Measurements from ENCODE around the gene NDUFS8. TPM values are rescaled to one million over a fixed set of nuclear protein-coding genes. Genes with fewer than 3 reads are reported as not detected.

Gene NDUFS8
- polyA plus RNA-seq, 3 donors: 62.9 to 141 (median 114) TPM

GRCh38 chr11:68015467-68015866, 15.0 kb upstream of the NDUFS8 start:
- Histone ChIP-seq H3K4me2 (replicated peaks; ENCODE audit: extremely low read depth, low read length, poor library complexity, severe bottlenecking) (no peak overlapping the region), H3K9ac (ENCODE audit: insufficient read depth, low read length, poor library complexity, severe bottlenecking) (no peak overlapping the region), H3K36me3 (replicated peaks in 1 of 2; ENCODE audit: control insufficient read depth in 1 of 2, insufficient read depth in 2 of 2, low read length in 2 of 2) (peaks cover 31 to 57% of the 10 kb centered on the region in 2 donors), H3K79me2 (ENCODE audit: insufficient read depth, low read length) (peaks cover 52% of the 10 kb centered on the region), H3K4me3 (replicated peaks in 1 of 3; ENCODE audit: low read depth in 2 of 3, low read length in 3 of 3) (no peak overlapping the region), H3K4me1 (ENCODE audit: control insufficient read depth in 1 of 2, insufficient read depth in 2 of 2, low read length in 2 of 2) (peaks cover 45 to 48% of the 10 kb centered on the region in 2 donors), H3K27ac (ENCODE audit: low read depth in 1 of 2, low read length in 2 of 2) (no peak overlapping the region), H3K27me3 (ENCODE audit: control insufficient read depth in 2 of 2, insufficient read depth in 2 of 2, low read length in 2 of 2) (no peaks in the 10 kb centered on the region), H3K9me3 (replicated peaks in 1 of 2; ENCODE audit: control insufficient read depth in 1 of 2, insufficient read depth in 1 of 2, low read length in 2 of 2) (no peaks in the 10 kb centered on the region), H2AFZ (ENCODE audit: insufficient read depth, low read depth, low read length, poor library complexity, severe bottlenecking) (no peak overlapping the region), H4K20me1 (ENCODE audit: insufficient read depth, low read length) (peaks cover 78% of the 10 kb centered on the region)
- Mint-ChIP-seq H3K4me1 (peaks cover 49% of the 10 kb centered on the region), H3K27me3 (ENCODE audit: low read depth in 3 of 3) (peaks cover 0 to 3% (median 2%) of the 10 kb centered on the region in 3 donors), H3K9me3 (no peaks in the 10 kb centered on the region), H3K27ac (no peak overlapping the region), H3K36me3 (peaks cover 39 to 63% of the 10 kb centered on the region in 2 donors), H3K4me3 (no peak overlapping the region)
- intact Hi-C loops (cut with micrococcal nuclease): no loop called here
- WGBS (ENCODE audit: insufficient coverage): 100% methylated on average over 2 of the region's 8 CpGs
- no peak for TF ChIP-seq CTCF (IDR thresholded peaks at IDR 0.05)
- no peak for DNase-seq

- no peak for TF ChIP-seq CTCF (IDR thresholded peaks at IDR 0.05)
- no peak overlapping the region for H2AFZ ChIP-seq (ENCODE audit: insufficient read depth, low read depth, low read length, poor library complexity, severe bottlenecking)
- Mint-ChIP-seq H3K9me3 (no peaks in the 10 kb centered on the region), H3K4me3 (no peak overlapping the region), H3K27me3 (ENCODE audit: low read depth in 3 of 3) (peaks cover 0 to 3% (median 2%) of the 10 kb centered on the region in 3 donors), H3K36me3 (peaks cover 45 to 72% of the 10 kb centered on the region in 2 donors), H3K4me1 (peaks cover 43% of the 10 kb centered on the region), H3K27ac (peak overlapping the region in 4 of 7 donors; percentile 20 to 52 (median 41))
- no peak overlapping the region for H3K4me2 ChIP-seq (replicated peaks; ENCODE audit: extremely low read depth, low read length, poor library complexity, severe bottlenecking)
- peaks cover 38 to 66% of the 10 kb centered on the region in 2 donors for H3K36me3 ChIP-seq (replicated peaks in 1 of 2; ENCODE audit: control insufficient read depth in 1 of 2, insufficient read depth in 2 of 2, low read length in 2 of 2)
- no peak for DNase-seq
- peak overlapping the region in 1 of 2 donors; percentile 14 for H3K27ac ChIP-seq (ENCODE audit: low read depth in 1 of 2, low read length in 2 of 2)
- H4K20me1 ChIP-seq (ENCODE audit: insufficient read depth, low read length): peaks cover 78% of the 10 kb centered on the region
- intact Hi-C loops (cut with micrococcal nuclease): no loop called here
- peaks cover 43% of the 10 kb centered on the region for H3K79me2 ChIP-seq (ENCODE audit: insufficient read depth, low read length)
- H3K9me3 ChIP-seq (replicated peaks in 1 of 2; ENCODE audit: control insufficient read depth in 1 of 2, insufficient read depth in 1 of 2, low read length in 2 of 2): no peaks in the 10 kb centered on the region
- peak overlapping the region; percentile 17 for H3K9ac ChIP-seq (ENCODE audit: insufficient read depth, low read length, poor library complexity, severe bottlenecking)
- H3K4me3 ChIP-seq (replicated peaks in 1 of 3; ENCODE audit: low read depth in 2 of 3, low read length in 3 of 3): no peak overlapping the region
- H3K4me1 ChIP-seq (ENCODE audit: control insufficient read depth in 1 of 2, insufficient read depth in 2 of 2, low read length in 2 of 2): peaks cover 37 to 39% of the 10 kb centered on the region in 2 donors
- WGBS (ENCODE audit: insufficient coverage): 86% methylated on average over 13 of the region's 13 CpGs
- no peaks in the 10 kb centered on the region for H3K27me3 ChIP-seq (ENCODE audit: control insufficient read depth in 2 of 2, insufficient read depth in 2 of 2, low read length in 2 of 2)
These were observed 14.1 kb upstream of the NDUFS8 start for GRCh38 chr11:68016161-68016903.
